GM12801 (cell line): ENCODE results near the gene DRG1.

Experiments
- TF ChIP-seq, protein P1 (sequence below): IDR thresholded peaks from one replicate; pipeline ENCODE4 v1.5.1; 2011; ENCODE audit warnings: control low read depth; ENCODE audit not compliant: insufficient read length; ENCODE audit errors: extremely low read depth

Gene DRG1

DNA sequence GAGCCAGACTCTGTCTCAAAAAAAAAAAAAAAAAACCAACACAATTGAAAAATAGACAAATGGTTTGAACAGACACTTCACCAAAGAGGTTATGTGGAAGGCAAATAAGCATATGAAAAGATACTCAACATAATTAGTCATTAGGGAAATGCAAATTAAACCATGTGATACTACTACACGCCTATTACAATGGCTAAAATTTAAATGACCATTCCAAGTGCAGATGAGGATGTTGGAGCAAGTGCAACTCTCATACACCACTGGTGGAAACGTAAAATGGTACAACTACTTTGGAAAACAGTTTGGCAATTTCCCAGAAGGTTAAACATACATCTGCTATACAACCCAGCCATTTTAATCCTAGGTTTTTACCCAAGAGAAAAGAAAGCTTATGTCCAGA, 65.9 kb downstream of the DRG1 start:
- TF ChIP-seq, protein P1, sequence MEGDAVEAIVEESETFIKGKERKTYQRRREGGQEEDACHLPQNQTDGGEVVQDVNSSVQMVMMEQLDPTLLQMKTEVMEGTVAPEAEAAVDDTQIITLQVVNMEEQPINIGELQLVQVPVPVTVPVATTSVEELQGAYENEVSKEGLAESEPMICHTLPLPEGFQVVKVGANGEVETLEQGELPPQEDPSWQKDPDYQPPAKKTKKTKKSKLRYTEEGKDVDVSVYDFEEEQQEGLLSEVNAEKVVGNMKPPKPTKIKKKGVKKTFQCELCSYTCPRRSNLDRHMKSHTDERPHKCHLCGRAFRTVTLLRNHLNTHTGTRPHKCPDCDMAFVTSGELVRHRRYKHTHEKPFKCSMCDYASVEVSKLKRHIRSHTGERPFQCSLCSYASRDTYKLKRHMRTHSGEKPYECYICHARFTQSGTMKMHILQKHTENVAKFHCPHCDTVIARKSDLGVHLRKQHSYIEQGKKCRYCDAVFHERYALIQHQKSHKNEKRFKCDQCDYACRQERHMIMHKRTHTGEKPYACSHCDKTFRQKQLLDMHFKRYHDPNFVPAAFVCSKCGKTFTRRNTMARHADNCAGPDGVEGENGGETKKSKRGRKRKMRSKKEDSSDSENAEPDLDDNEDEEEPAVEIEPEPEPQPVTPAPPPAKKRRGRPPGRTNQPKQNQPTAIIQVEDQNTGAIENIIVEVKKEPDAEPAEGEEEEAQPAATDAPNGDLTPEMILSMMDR, result no peak

DNA sequence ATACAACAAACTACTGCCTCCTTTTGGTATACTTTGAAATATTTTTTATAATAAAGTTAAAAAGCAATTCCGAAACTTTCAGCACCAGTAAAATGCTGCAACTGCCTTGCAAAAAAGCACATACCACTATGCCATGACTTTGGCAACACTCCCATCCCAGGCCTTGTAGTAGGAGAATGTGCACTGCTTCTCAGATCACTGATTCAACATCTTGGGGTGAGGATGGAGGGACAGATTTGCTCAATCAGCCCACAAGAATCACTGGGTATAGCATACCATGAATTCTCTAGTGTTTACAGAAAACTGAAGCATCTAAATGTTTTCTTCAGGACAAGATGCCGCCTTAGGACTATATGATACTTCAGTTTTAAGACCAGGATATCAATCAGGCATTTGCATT, 75.3 kb downstream of the DRG1 start:
- TF ChIP-seq, protein P1, result no peak

DNA sequence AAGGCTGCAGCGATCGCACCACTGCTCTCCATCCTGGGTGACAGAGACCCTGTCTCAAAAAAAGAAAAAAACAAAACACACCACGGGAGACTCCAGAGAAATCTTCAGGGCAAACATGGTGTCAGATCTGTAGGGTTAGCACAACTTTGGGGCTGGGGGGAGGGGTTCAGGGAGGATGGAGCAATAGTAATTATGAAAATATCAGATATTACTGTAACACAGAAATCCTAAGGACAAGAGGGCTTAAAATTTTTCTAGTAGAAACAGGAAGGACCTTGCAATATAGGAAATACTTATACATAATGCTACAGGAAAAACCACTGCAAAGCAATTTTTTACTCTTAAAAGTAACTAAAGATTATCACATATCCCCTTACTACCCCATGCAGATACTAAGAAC, 76.4 kb downstream of the DRG1 start:
- TF ChIP-seq, protein P1, result no peak

DNA sequence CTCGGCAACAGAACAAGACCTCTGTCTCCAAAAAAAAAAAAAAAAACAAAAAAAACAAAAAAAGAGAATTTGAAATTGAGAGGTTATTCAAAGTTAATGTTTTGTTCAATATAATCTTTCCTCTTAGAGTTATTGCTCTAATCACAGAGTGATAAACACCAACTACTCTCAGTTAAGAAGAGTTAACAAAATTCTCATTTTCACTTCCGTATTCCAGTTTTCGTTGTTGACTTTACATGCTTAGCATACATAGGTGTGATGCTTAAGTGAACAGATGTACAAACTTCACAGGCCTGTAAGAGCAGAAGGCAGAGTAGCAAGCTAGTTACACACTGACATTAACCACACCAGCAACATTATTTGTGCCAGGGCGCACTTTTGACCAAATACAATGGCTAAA, 77.9 kb downstream of the DRG1 start:
- TF ChIP-seq, protein P1, result no peak

DNA sequence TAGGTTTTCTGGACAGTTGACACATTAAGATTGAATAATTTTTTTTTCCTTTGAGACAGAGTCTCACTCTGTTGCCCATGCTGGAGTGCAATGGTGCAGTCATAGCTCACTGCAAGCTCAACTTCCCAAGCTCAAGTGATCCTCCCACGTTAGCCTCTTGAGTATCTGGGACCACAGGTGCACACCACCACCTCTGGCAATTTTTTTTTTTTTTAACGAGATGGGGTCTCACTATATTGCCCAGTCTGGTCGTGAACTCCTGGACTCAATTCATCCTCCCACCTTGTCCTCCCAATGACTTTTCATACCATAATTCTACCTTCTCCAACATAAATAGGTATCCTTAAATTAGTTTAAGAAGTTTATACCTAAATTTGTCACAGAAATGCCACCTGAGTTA, 81.7 kb downstream of the DRG1 start:
- TF ChIP-seq, protein P1, result no peak
